HepG2 (cell line): Measurements from ENCODE around the gene IRF7. TPM values are rescaled to one million over a fixed set of nuclear protein-coding genes. Genes with fewer than 3 reads are reported as not detected.

Experiments
- ARID3A ChIP-seq: IDR thresholded peaks from 2 replicates; pipeline ENCODE4 v1.6.1; 2012; ENCODE audit warnings: low read depth, low read length, improper control_type of control experiment
- ATM ChIP-seq: fragments of 450-650 bp; IDR thresholded peaks from 2 replicates; pipeline ENCODE4 v1.7.1; 2017; ENCODE audit warnings: mild to moderate bottlenecking, borderline replicate concordance
- GATAD2A ChIP-seq: IDR thresholded peaks from 2 replicates; pipeline ENCODE4 v1.6.1; 2016
- KAT2B ChIP-seq: fragments of 150-350 bp; IDR thresholded peaks from 2 replicates; pipeline ENCODE4 v1.6.1; 2014; ENCODE audit warnings: low read depth, low read length, borderline replicate concordance
- MATR3 ChIP-seq: sonication (generic); formaldehyde crosslinking; IDR thresholded peaks from 2 replicates; pipeline ENCODE4 v1.4.0; 2020; ENCODE audit warnings: missing genetic modification reagents
- MEIS2 ChIP-seq: sonication (generic); formaldehyde crosslinking; IDR thresholded peaks from 2 replicates; pipeline ENCODE4 v1.9.0; 2021; ENCODE audit warnings: mild to moderate bottlenecking, missing genetic modification reagents
- MXD1 ChIP-seq: sonication (generic); formaldehyde crosslinking; IDR thresholded peaks from 2 replicates; pipeline ENCODE4 v1.4.0; 2020; ENCODE audit warnings: mild to moderate bottlenecking, missing genetic modification reagents
- MXD3 ChIP-seq: IDR thresholded peaks from 2 replicates; pipeline ENCODE4 v1.6.1; 2016; ENCODE audit warnings: mild to moderate bottlenecking, missing biosample characterization, missing genetic modification reagents
- MXI1 ChIP-seq: IDR thresholded peaks from 3 replicates; pipeline ENCODE4 v1.6.1; 2012; ENCODE audit warnings: low read depth, low read length, inconsistent platforms, borderline replicate concordance
- NR1H2 ChIP-seq: sonication (generic); formaldehyde crosslinking; IDR thresholded peaks from 2 replicates; pipeline ENCODE4 v1.8.1; 2022; ENCODE audit warnings: low read depth, missing genetic modification reagents, borderline replicate concordance
- RFXANK ChIP-seq: IDR thresholded peaks from 2 replicates; pipeline ENCODE4 v1.6.1; 2016
- TEAD2 ChIP-seq: sonication (generic); formaldehyde crosslinking; IDR thresholded peaks from 2 replicates; pipeline ENCODE4 v1.9.0; 2021; ENCODE audit warnings: missing genetic modification reagents
- ZBTB42 ChIP-seq: sonication (generic); formaldehyde crosslinking; IDR thresholded peaks from 2 replicates; pipeline ENCODE4 v1.5.0; 2020; ENCODE audit warnings: mild to moderate bottlenecking, missing genetic modification reagents
- ZFP82 ChIP-seq: sonication (generic); formaldehyde crosslinking; IDR thresholded peaks from 2 replicates; pipeline ENCODE4 v1.5.1; 2020; ENCODE audit warnings: mild to moderate bottlenecking, missing genetic modification reagents, borderline replicate concordance
- ZNF3 ChIP-seq: IDR thresholded peaks from 2 replicates; pipeline ENCODE4 v1.7.0; 2017; ENCODE audit warnings: inconsistent platforms
- ZNF30 ChIP-seq: sonication (generic); formaldehyde crosslinking; IDR thresholded peaks from 2 replicates; pipeline ENCODE4 v1.5.0; 2020; ENCODE audit warnings: mild to moderate bottlenecking, missing genetic modification reagents
- ZNF317 ChIP-seq: sonication (generic); formaldehyde crosslinking; IDR thresholded peaks from 2 replicates; pipeline ENCODE4 v1.5.0; 2020; ENCODE audit warnings: mild to moderate bottlenecking, missing genetic modification reagents
- ZNF501 ChIP-seq: sonication (generic); formaldehyde crosslinking; IDR thresholded peaks from 2 replicates; pipeline ENCODE4 v1.5.1; 2020; ENCODE audit warnings: mild to moderate bottlenecking, moderate library complexity, missing genetic modification reagents
- ZNF512B ChIP-seq: sonication (generic); formaldehyde crosslinking; IDR thresholded peaks from 2 replicates; pipeline ENCODE4 v1.5.1; 2020; ENCODE audit warnings: missing genetic modification reagents, mild to moderate bottlenecking, borderline replicate concordance
- ZNF564 ChIP-seq: sonication (generic); formaldehyde crosslinking; IDR thresholded peaks from 2 replicates; pipeline ENCODE4 v1.8.1; 2023; ENCODE audit warnings: mild to moderate bottlenecking, missing genetic modification reagents
- ZNF660 ChIP-seq: sonication (generic); formaldehyde crosslinking; IDR thresholded peaks from 2 replicates; pipeline ENCODE4 v1.5.1; 2020; ENCODE audit warnings: mild to moderate bottlenecking, low read depth, missing genetic modification reagents, borderline replicate concordance
- ZNF670 ChIP-seq: sonication (generic); formaldehyde crosslinking; IDR thresholded peaks from 2 replicates; pipeline ENCODE4 v1.8.0; 2022; ENCODE audit warnings: mild to moderate bottlenecking, missing genetic modification reagents, borderline replicate concordance
- ZNF770 ChIP-seq: sonication (generic); formaldehyde crosslinking; IDR thresholded peaks from 2 replicates; pipeline ENCODE4 v1.5.0; 2020; ENCODE audit warnings: mild to moderate bottlenecking, missing genetic modification reagents
- polyA plus RNA-seq, 8 experiments: library from polyadenylated mRNA; depleted of rRNA in 3 of 8; stranded (reverse) in 7 of 8; unstranded in 1 of 8; fragments of >200 nt; fragmentation: Illumina TruSeq in 4 of 8; extraction: Trizol in 4 of 8; gene quantifications; 2 replicates each; pipeline versions ENCODE4 v1.2.1 to v1.2.3, GENCODE V29; 2011 to 2016; ENCODE audit warnings: low read depth in 4 of 8, missing spikeins in 1 of 8, mixed read lengths in 1 of 8; ENCODE audit not compliant: insufficient read depth in 1 of 8
- total RNA-seq, 5 experiments: library from RNA; depleted of rRNA; stranded (reverse); fragments of >200 nt; fragmentation: Illumina TruSeq; extraction: Trizol; gene quantifications; 2 replicates each; pipeline ENCODE4 v1.2.3, GENCODE V29; 2016; ENCODE audit warnings: low read depth in 1 of 5
- TF ChIP-seq, protein P1 (sequence below): sonication (generic); formaldehyde crosslinking; IDR thresholded peaks from 2 replicates; pipeline ENCODE4 v1.8.0; 2022; ENCODE audit warnings: mild to moderate bottlenecking, missing genetic modification reagents, moderate library complexity

IRF7 gene
- total and polyA plus RNA-seq, 2 of the 13 experiments (the other 11 are each of a cell fraction or from before 2014, with no cell fraction given) = not detected

GRCh38 chr11:587978-588380 lies 27.8 kb downstream of the IRF7 start (continued):
- TF ChIP-seq ZNF501 (CRISPR knock-in tag) (0 out of 2 replicates have a peak, but pooled peaks have one; percentile 47), ZNF3 (CRISPR knock-in tag) (0 out of 2 replicates have a peak, but pooled peaks have one; percentile 46), ZNF564 (CRISPR knock-in tag) (no peak; the same call in 1 of the 2 replicates), GATAD2A (CRISPR knock-in tag) (peak; percentile 88), ZNF512B (no peak), KAT2B (no peak), TEAD2 (CRISPR knock-in tag) (no peak), ZFP82 (CRISPR knock-in tag) (no peak), ZNF317 (CRISPR knock-in tag) (0 out of 2 replicates have a peak, but pooled peaks have one; percentile 18), ZNF670 (CRISPR knock-in tag) (no peak), RFXANK (no peak), ZNF30 (CRISPR knock-in tag) (no peak), ZNF660 (CRISPR knock-in tag) (no peak), ZBTB42 (no peak), ZNF770 (no peak), MATR3 (CRISPR knock-in tag) (no peak), NR1H2 (no peak), ARID3A (no peak), MXD3 (CRISPR knock-in tag) (no peak), MEIS2 (CRISPR knock-in tag) (peak; percentile 49; the same call in 1 of the 2 replicates), ATM (no peak), MXD1 (CRISPR knock-in tag) (no peak), MXI1 (peak; percentile 80; the same call in 1 of the 3 replicates)
- TF ChIP-seq, protein P1, sequence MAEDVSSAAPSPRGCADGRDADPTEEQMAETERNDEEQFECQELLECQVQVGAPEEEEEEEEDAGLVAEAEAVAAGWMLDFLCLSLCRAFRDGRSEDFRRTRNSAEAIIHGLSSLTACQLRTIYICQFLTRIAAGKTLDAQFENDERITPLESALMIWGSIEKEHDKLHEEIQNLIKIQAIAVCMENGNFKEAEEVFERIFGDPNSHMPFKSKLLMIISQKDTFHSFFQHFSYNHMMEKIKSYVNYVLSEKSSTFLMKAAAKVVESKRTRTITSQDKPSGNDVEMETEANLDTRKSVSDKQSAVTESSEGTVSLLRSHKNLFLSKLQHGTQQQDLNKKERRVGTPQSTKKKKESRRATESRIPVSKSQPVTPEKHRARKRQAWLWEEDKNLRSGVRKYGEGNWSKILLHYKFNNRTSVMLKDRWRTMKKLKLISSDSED (CRISPR knock-in tag) = no peak
